ENCODE measurements around the gene LMTK2.

The LMTK2 gene

GRCh38 chr7:98222533-98223195, 116.0 kb downstream of the LMTK2 start:
- no peak for DNase-seq

GRCh38 chr7:98223351-98223897, 116.8 kb downstream of the LMTK2 start:
- DNase-seq: no peak

GRCh38 chr7:98223898-98224700, 117.4 kb downstream of the LMTK2 start:
- no peak for DNase-seq

- no peak for DNase-seq
These were observed 118.1 kb downstream of the LMTK2 start for GRCh38 chr7:98224701-98225181.

GRCh38 chr7:98225913-98226614, 119.4 kb downstream of the LMTK2 start:
- no peak for DNase-seq

- no peak for DNase-seq
These were observed 121.3 kb downstream of the LMTK2 start for GRCh38 chr7:98227939-98228338.

GRCh38 chr7:98228801-98229200, 122.1 kb downstream of the LMTK2 start:
- no peak for DNase-seq

- no peak for DNase-seq
These were observed 122.8 kb downstream of the LMTK2 start for GRCh38 chr7:98229441-98229840.

- DNase-seq: no peak
These were observed 123.5 kb downstream of the LMTK2 start for GRCh38 chr7:98229991-98230745.

GRCh38 chr7:98230746-98231471, 124.2 kb downstream of the LMTK2 start:
- no peak for DNase-seq

- no peak for DNase-seq
These were observed 125.0 kb downstream of the LMTK2 start for GRCh38 chr7:98231493-98232262.

GRCh38 chr7:98232263-98232585, 125.6 kb downstream of the LMTK2 start:
- DNase-seq: no peak

GRCh38 chr7:98232799-98233198, 126.1 kb downstream of the LMTK2 start:
- DNase-seq: no peak

GRCh38 chr7:98233219-98234070, 126.8 kb downstream of the LMTK2 start:
- DNase-seq: no peak

GRCh38 chr7:98234429-98235147, 127.9 kb downstream of the LMTK2 start:
- DNase-seq: no peak

- no peak for DNase-seq
These were observed 129.2 kb downstream of the LMTK2 start for GRCh38 chr7:98235901-98236300.

GRCh38 chr7:98236355-98237185, 129.9 kb downstream of the LMTK2 start:
- DNase-seq: no peak

GRCh38 chr7:98238076-98238475, 131.4 kb downstream of the LMTK2 start:
- DNase-seq: no peak

GRCh38 chr7:98238976-98239375, 132.3 kb downstream of the LMTK2 start:
- no peak for DNase-seq

All from retina (tissue), 1 donor.